ENCODE results near the gene IL13RA1. TPM values are rescaled to one million over a fixed set of nuclear protein-coding genes. Genes with fewer than 3 reads are reported as not detected.

Gene IL13RA1
- total RNA-seq, 2 donors from 2014 or later = 15.2 to 23.6 TPM

GRCh38 chrX:118825227-118825626 lies 97.8 kb downstream of the IL13RA1 start:
- H3K4me1 ChIP-seq = peaks cover 10% of the 10 kb centered on the region
- H3K4me3 ChIP-seq = no peak overlapping the region
- no peak for TF ChIP-seq CTCF (IDR thresholded peaks at IDR 0.05)
- no peak for TF ChIP-seq POLR2A (IDR thresholded peaks at IDR 0.05)
- WGBS, 2 donors = 24 to 30% methylated on average over 2 to 16 of the region's 16 CpGs
- ATAC-seq (no peak), DNase-seq (peak in 1 of 4 donors; percentile 6)
- H3K36me3 ChIP-seq (replicated peaks in 1 of 2; ENCODE audit: insufficient read depth in 1 of 2, low read depth in 2 of 2) = no peaks in the 10 kb centered on the region
- intact Hi-C loops (cut with DNase I) = no loop called here
- H3K27ac ChIP-seq = no peak overlapping the region
- H3K9me3 ChIP-seq = no peaks in the 10 kb centered on the region
- no peaks in the 10 kb centered on the region for H3K27me3 ChIP-seq

GRCh38 chrX:118839334-118839958 lies 112.0 kb downstream of the IL13RA1 start:
- 2 to 60% methylated on average over 1 to 36 of the region's 50 CpGs for WGBS, 2 donors
- H3K27ac ChIP-seq = no peak overlapping the region

More at GRCh38 chrX:118839334-118839958, 112.0 kb downstream of the IL13RA1 start:
- peaks cover 4% of the 10 kb centered on the region for H3K4me1 ChIP-seq
- no peaks in the 10 kb centered on the region for H3K36me3 ChIP-seq (replicated peaks in 1 of 2; ENCODE audit: insufficient read depth in 1 of 2, low read depth in 2 of 2)
- peak; percentile 70 to 87 (median 74) for DNase-seq
- H3K4me3 ChIP-seq = peak overlapping the region in 1 of 2 donors; percentile 10
- intact Hi-C loops (cut with DNase I) = no loop called here
- TF ChIP-seq CTCF (IDR thresholded peaks at IDR 0.05) (peak; percentile 55 to 73 (median 70)), POLR2A (IDR thresholded peaks at IDR 0.05) (no peak)
- ATAC-seq = peak; percentile 87
- H3K9me3 ChIP-seq = no peaks in the 10 kb centered on the region
- H3K27me3 ChIP-seq = no peaks in the 10 kb centered on the region

Small RNA genes within 50 kb of the gene (small RNA-seq; reads per million reads assigned to genes)
- not detected for gene RF00566

Other genes with a start within 250 kb of the IL13RA1 start
- gene DOCK11, start 231.8 kb upstream of the IL13RA1 start, total RNA-seq = 10 to 100 TPM in 1 of 2 donors, 1 to 10 TPM in 1; 4.9 to 15.8 TPM
- gene ZCCHC12, start 96.2 kb downstream of the IL13RA1 start, total RNA-seq = under 1 TPM in 1 of 2 donors, not detected in 1; 0.52 TPM
- gene LONRF3, start 247.0 kb downstream of the IL13RA1 start, total RNA-seq = 10 to 100 TPM; 15.3 to 18.8 TPM

All from body of pancreas (tissue), 4 donors.